Measurements from ENCODE around the gene ACAD11. TPM values are rescaled to one million over a fixed set of nuclear protein-coding genes. Genes with fewer than 3 reads are reported as not detected.
"Not testable (repeated sequence)": the region's sequence is repeated elsewhere in the genome, so short reads cannot be mapped to it uniquely, and the experiment has no call there.

Gene ACAD11
- polyA plus RNA-seq, 4 donors, result 30.5 to 45.1 (median 34.2) TPM

DNA sequence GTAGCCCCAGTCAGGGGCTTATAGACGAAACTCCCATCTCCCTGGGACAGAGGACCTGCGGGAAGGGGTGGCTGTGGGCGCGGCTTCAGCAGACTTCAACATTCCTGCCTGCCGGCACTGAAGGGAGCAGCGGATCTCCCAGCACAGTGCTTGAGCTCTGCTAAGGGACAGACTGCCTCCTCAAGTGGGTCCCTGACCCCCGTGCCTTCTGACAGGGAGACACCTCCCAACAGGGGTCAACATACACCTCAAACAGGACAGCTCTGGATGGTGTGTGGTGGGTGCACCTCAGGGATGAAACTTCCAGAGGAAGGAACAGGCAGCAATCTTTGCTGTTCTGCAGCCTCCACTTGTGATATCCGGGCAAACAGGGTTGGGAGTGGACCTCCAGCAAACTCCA is 53.0 kb downstream of the ACAD11 start:
- DNase-seq (ENCODE audit: low read depth in 4 of 4, low spot score in 3 of 4), result not testable (repeated sequence)

- no peak for DNase-seq (ENCODE audit: low read depth in 4 of 4, low spot score in 3 of 4)
Observed at GRCh38 chr3:132606085-132606484, 53.5 kb downstream of the ACAD11 start.

GRCh38 chr3:132605374-132605792 is 54.2 kb downstream of the ACAD11 start:
- no peak for DNase-seq (ENCODE audit: low read depth in 4 of 4, low spot score in 3 of 4)

- DNase-seq (ENCODE audit: low read depth in 4 of 4, low spot score in 3 of 4), result not testable (repeated sequence)
Observed at GRCh38 chr3:132600614-132601013, 59.0 kb downstream of the ACAD11 start.

GRCh38 chr3:132598181-132598580 is 61.4 kb downstream of the ACAD11 start:
- DNase-seq (ENCODE audit: low read depth in 4 of 4, low spot score in 3 of 4), result no peak

- no peak for DNase-seq (ENCODE audit: low read depth in 4 of 4, low spot score in 3 of 4)
Observed at GRCh38 chr3:132597660-132598059, 61.9 kb downstream of the ACAD11 start.

DNA sequence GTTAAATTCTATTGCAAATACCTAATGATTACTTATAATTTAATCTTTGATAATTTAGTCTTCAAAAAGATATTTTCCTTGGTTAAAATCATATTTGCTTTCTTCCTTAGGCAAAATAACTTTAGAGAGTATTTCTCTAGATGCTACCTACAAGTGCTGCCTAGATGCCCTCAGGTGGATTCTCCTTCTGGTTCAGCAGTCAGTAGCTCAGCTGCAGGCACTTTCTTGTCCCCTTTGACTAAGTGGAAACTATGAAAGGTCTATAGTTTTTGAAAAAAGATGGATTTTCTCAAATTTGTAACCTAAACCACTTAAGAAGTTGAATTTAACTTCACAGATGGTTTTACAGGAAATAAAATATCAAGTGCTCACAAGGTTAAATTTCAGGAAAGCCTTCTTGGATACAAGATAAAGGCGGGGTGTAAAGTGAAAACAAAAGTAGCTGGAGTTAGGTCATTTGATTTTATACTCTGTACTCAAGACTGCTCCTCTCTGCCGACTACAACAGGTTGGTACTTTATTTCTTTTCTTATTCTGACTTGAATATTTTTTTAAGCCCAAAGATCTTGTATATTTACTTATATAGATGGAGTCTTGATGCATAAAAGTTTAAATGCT is 62.7 kb downstream of the ACAD11 start, which contains the start of gene ACKR4:
ACKR4 (plus strand) TSS at position 455 of the 618 bp plus-strand sequence. CDS start 3,128 bp downstream, outside the sequence.
- DNase-seq (ENCODE audit: low read depth in 4 of 4, low spot score in 3 of 4), result no peak

DNA sequence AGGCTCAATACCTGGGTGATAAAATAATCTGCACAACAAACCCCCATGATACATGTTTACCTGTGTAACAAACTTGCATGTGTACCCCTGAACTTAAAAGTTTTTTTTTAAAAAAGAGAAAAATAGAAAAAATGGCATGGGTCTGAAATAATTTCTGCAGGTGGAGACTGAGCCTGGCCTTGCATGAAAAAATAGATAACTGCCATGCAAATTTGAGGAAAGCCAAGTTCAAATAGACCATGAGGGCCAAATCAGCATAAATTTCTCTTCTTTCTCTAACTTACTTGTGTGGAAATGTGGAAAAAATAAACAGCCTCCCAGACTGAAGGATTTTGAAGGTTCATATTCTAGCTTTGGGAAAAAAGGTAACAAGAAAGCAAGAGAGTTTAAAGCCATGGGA is 63.3 kb downstream of the ACAD11 start:
- no peak for DNase-seq (ENCODE audit: low read depth in 4 of 4, low spot score in 3 of 4)

- no peak for DNase-seq (ENCODE audit: low read depth in 4 of 4, low spot score in 3 of 4)
Observed at GRCh38 chr3:132595014-132595413, 64.6 kb downstream of the ACAD11 start.

DNA sequence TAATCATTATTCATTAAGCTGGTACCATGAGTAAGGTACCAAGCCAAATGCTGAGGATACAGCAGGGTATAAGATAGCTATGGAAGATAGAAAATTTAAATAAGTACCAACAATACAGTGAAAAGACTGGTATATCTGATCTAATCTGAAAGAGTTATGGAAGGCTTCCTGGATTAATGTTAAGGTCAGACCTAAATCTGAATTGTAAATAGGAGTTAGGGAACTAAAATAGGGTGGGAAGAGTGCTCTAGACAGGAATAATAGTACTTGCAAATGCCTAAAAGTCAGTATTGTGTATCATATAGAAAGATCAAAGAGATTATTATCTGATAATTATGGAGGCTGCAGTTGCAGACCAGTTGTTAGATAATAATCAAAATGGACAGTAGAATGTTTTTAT is 65.1 kb downstream of the ACAD11 start:
- DNase-seq (ENCODE audit: low read depth in 4 of 4, low spot score in 3 of 4), result no peak

DNA sequence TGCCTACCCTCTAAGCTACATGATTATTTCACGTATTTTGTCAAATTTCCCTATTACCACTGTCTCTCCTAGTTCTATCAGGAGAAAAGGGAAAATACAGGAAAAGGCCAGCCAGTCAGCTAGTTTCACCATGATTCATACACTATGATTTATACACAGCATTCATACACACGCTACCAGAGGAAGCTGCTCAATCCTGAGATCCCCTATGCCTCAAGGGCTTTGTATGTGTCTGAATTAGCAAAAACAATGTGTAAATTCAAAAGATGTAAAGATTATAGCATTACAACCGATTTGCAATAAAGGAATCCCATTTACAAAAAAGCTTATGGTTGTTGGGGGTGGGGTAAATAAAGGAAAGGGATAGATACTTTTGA is 65.7 kb downstream of the ACAD11 start:
- no peak for DNase-seq (ENCODE audit: low read depth in 4 of 4, low spot score in 3 of 4)

DNA sequence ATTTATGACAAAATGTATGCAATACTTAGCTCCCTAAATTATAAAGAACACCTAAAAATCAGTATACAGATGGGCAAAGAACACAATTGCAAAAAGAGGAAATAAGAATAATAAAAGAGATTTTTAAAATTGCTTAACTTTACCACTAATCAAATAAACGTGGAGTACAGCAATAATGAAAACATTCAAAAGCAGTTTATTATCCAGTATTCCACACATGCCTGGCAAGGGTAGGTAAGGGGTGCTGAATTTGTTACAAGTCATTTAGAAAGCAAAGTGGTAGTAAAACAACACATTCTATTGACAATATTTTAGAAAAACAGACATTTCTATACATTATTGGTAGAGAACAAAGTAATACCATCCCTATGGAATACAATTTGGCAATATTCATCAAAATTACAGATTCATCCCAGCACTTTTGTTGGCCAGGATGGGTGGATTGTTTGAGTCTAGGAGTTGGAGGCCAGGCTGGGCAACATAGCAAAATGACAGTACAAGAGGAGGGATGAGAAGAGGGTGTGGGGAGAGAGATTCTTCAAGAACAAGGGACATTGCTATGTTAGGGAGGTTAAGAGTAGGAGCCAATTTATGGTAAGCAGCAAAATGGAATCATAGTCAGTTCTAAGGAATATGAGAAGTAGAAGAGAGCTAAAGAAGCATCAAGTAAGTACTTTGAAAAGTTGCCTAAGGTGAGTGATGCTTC is 66.2 kb downstream of the ACAD11 start:
- DNase-seq (ENCODE audit: low read depth in 4 of 4, low spot score in 3 of 4), result no peak

- no peak for DNase-seq (ENCODE audit: low read depth in 4 of 4, low spot score in 3 of 4)
Observed at GRCh38 chr3:132592216-132592615, 67.4 kb downstream of the ACAD11 start.

DNA sequence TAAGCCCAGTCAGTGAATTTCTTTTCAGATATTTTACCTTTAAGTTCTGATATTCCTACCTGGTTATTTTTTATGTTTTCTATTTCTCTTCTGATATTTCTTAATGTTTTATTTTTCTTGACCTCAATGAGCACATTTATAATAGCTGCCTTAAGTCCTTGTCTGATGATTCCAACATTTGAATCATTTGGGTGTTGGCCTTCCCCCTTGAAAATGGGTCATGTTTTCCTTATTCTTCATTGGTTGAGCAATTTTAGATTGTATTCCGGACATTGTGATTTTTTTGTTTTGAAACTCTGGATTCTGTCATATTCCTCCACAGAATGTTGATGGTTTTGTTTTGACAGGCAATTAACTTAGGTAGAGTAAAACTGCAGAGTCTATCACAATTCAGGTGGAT is 72.2 kb downstream of the ACAD11 start:
- no peak for DNase-seq (ENCODE audit: low read depth in 4 of 4, low spot score in 3 of 4)

DNA sequence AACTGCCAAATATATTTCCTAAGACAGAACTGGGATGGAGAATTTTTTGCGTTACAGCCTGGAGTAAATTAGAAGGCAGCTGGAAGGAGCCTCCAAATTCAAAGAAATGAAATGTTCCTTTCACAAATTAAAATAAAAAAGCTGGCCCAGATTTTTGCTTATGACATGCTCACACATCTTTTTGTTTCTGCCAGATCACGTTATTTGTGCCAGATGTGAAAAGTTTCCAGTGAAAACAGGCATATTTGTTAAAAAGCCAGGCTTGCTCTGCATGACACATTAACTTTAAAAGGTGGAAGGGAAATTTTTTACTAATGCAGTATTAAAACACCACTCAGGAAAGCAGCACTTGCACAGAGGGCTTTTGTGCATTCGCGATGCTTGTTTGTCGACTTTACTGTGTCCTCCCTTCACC is 85.8 kb downstream of the ACAD11 start:
- DNase-seq (ENCODE audit: low read depth in 4 of 4, low spot score in 3 of 4), result no peak

DNA sequence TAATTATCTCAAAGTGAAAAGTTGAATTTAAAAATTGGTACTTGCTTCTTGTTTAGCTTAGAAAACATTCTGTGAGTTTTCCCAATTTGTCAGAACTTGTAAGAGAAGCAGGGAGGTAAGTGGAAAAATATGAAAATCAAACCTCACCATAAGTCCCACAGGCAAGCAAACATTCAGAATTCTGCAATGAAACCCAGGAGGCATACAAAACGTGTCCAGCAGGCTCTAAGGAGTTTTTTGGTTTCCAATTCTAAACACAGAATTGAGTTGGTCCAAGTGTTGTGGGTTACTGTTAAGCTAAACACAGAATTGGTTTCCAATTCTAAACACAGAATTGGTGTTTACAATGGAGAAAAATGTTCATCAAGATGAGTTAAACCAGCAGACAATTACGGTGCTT is 89.6 kb downstream of the ACAD11 start:
- no peak for DNase-seq (ENCODE audit: low read depth in 4 of 4, low spot score in 3 of 4)

- no peak for DNase-seq (ENCODE audit: low read depth in 4 of 4, low spot score in 3 of 4)
Observed at GRCh38 chr3:132569580-132569979, 90.0 kb downstream of the ACAD11 start.

DNA sequence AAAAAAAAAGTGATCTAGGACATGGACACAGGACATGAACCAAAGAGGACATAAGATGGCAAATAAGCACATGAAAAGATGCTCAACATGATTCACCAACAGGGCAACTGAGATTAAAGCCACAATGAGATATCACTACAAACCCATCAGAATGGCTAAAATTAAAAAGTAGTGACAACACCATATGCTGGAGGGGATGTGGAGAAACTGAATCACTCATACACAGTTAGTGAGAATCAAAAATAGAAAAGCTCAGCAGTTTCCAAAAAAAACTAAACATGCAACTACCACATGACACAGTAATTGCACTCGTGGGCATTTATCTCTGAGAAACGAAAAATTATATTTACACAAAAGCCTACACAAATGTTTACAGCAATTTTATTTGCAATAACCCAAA is 90.5 kb downstream of the ACAD11 start:
- no peak for DNase-seq (ENCODE audit: low read depth in 4 of 4, low spot score in 3 of 4)

DNA sequence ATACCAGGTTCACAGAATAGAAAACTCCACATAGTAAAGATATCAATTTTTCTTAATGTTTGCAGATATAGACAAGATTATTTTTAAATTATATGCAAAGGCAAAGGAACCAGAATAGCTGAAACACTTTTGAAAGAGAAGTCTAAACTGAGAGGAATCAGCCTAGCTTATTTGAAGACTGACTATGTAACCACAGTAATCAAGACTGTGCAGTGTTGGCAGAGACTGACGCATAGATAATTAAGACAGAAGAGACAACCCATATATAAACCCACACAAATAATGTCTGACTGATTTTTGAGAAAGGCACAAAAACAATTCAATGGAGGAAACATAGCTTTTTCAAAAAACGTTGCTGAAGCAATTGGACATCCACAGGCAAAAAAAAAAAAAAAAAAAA is 91.2 kb downstream of the ACAD11 start:
- DNase-seq (ENCODE audit: low read depth in 4 of 4, low spot score in 3 of 4), result no peak

DNA sequence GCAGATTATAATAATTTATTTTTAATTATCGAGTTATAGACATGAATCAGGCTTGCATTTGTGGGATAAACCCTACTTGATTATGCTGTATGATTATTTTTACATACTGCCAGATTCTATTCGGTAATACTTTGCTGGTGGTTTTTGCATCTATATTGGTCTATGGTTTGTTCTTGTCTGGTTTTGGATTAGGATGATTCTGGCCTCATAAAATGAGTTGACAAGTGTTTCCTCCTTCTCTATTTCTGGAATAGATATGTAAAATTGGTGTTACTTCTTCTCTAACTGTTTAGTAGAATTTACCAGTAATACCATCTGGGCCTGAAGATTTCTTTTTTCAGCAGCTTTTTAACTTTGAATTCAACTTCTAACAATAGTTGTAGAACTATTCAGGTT is 95.5 kb downstream of the ACAD11 start:
- no peak for DNase-seq (ENCODE audit: low read depth in 4 of 4, low spot score in 3 of 4)

DNA sequence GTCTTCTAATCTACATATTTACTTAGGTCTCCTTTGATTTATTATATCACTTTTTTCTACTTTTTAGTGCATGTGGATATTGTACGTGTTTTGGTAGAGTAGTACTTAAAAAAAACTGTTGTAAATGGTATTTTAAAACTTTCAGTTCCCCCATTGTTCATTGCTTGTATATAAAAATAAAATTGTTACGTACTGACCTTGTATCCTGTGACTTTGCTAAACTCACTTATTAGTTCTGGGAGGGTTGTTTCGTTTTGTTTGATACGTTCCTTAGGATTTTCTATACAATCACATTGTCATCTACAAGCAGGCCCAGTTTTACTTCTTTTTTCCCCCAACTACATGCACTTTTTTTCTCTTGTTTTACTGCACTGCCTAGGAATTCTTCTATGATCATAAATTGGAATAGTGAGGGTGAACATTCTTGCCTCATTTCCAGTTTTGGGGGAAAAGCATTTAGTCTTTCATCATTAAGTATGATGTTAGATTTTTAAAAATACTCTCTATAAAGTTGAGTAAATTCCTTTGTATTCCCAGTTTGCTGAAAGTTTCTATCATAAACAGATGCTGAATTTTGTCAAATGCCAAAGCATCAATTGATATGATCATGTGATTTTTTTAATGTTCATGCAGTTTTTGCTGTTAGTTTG is 96.1 kb downstream of the ACAD11 start:
- DNase-seq (ENCODE audit: low read depth in 4 of 4, low spot score in 3 of 4), result no peak

DNA sequence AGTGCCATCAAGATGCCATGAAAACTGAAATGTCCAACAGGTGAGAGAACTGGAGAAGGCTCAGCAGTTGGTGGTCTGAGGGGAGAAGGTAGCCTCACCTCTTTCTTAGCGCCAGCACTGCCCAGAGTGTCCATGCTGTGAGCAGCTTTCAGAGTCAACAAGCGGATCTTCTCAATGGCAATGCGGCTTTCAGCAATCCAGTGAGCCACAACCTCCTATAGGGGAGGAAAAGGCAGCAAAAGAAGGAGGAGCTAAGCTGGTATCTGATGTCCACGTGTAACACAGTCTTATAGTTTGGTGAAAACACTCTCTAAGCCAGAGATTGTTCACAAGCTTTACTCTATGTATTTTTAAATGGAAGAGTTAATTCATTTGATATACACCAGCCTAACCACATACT is 98.6 kb downstream of the ACAD11 start:
- no peak for DNase-seq (ENCODE audit: low read depth in 4 of 4, low spot score in 3 of 4)

All from right renal pelvis (tissue), 4 donors.